OCI-M2 (cell line): ENCODE results near the gene NDUFS7.
"Not testable (repeated sequence)": the region's sequence is repeated elsewhere in the genome, so short reads cannot be mapped to it uniquely, and the experiment has no call there.

Experiments used
- DNase-seq: peaks from one replicate; lab custom pipeline; 2025; ENCODE audit not compliant: unreplicated experiment; lab: John Stamatoyannopoulos, UW

The NDUFS7 gene

GRCh38 chr19:1431759-1432506 lies 48.2 kb downstream of the NDUFS7 start:
- DNase-seq: no peak

- no peak for DNase-seq
Measured at GRCh38 chr19:1432507-1432887, 48.8 kb downstream of the NDUFS7 start.

GRCh38 chr19:1433119-1434039 lies 49.7 kb downstream of the NDUFS7 start:
- DNase-seq: no peak

- DNase-seq: no peak
Measured at GRCh38 chr19:1434040-1434366, 50.3 kb downstream of the NDUFS7 start.

- DNase-seq: no peak
Measured at GRCh38 chr19:1434577-1435060, 50.9 kb downstream of the NDUFS7 start.

GRCh38 chr19:1435378-1435989 lies 51.8 kb downstream of the NDUFS7 start:
- DNase-seq: no peak

- DNase-seq: no peak
Measured at GRCh38 chr19:1437609-1438008, 53.9 kb downstream of the NDUFS7 start.

- no peak for DNase-seq
Measured at GRCh38 chr19:1438035-1438932, 54.6 kb downstream of the NDUFS7 start, which contains the start of gene RPS15. Gene RPS15, plus strand, starts transcription at chr19:1438396. Its CDS starts 30 bp downstream, at chr19:1438426.

- no peak for DNase-seq
Measured at GRCh38 chr19:1438933-1439354, 55.2 kb downstream of the NDUFS7 start.

- not testable (repeated sequence) for DNase-seq
Measured at GRCh38 chr19:1439525-1440417, 56.1 kb downstream of the NDUFS7 start.

GRCh38 chr19:1440418-1440801 lies 56.7 kb downstream of the NDUFS7 start:
- DNase-seq: no peak

GRCh38 chr19:1441022-1441426 lies 57.3 kb downstream of the NDUFS7 start:
- no peak for DNase-seq

GRCh38 chr19:1441677-1442438 lies 58.2 kb downstream of the NDUFS7 start:
- no peak for DNase-seq
